ENCODE measurements around the gene S100B. TPM values are rescaled to one million over a fixed set of nuclear protein-coding genes. Genes with fewer than 3 reads are reported as not detected.

The S100B gene
- total and polyA plus RNA-seq, 2 donors (not counting 3 experiments of a cell fraction or from before 2014, with no cell fraction given), result not detected

- H3K9me3 ChIP-seq (replicated peaks; ENCODE audit: control insufficient read depth, insufficient read depth, low read length), result no peaks in the 10 kb centered on the region
- DNase-seq (ENCODE audit: low read depth, low spot score) (no peak), FAIRE-seq (no peak)
- H3K4me2 ChIP-seq (ENCODE audit: insufficient read depth, low read length), result no peak overlapping the region
- BruUV-seq (replicated peaks), result no TSS peak
- H4K20me1 ChIP-seq (replicated peaks; ENCODE audit: control insufficient read depth, extremely low read depth, insufficient read depth, low read length), result no peaks in the 10 kb centered on the region
- H3K36me3 ChIP-seq (ENCODE audit: control insufficient read depth in 2 of 2, extremely low read depth in 1 of 2, insufficient read depth in 2 of 2, low read length in 2 of 2), result peaks cover 2 to 62% of the 10 kb centered on the region in 2 experiments
- no peak overlapping the region for H3K4me3 ChIP-seq (replicated peaks in 1 of 3; ENCODE audit: insufficient read depth in 1 of 3, low read depth in 1 of 3, low read length in 3 of 3)
- dilution Hi-C loops (cut with MboI; ENCODE audit: extremely low pct_ligation_motif_present, low sequenced_read_pairs), result no loop called here
- H2AFZ ChIP-seq (ENCODE audit: low read depth, low read length), result no peak overlapping the region
- H3K27ac ChIP-seq (ENCODE audit: insufficient read depth, low read depth, low read length), result no peak overlapping the region
- H3K9ac ChIP-seq (replicated peaks; ENCODE audit: extremely low read depth, insufficient read depth, low read length), result no peak overlapping the region
- ChIA-PET POLR2A (no interaction called here), CTCF (no interaction called here)
- H3K4me1 ChIP-seq (ENCODE audit: control insufficient read depth, extremely low read depth, insufficient read depth, low read length), result peaks cover 7% of the 10 kb centered on the region
- H3K79me2 ChIP-seq (ENCODE audit: control insufficient read depth, insufficient read depth, low read length), result no peaks in the 10 kb centered on the region
- intact Hi-C loops (cut with micrococcal nuclease), result no loop called here
- H3K9me1 ChIP-seq (replicated peaks; ENCODE audit: control insufficient read depth, extremely low read depth, insufficient read depth, low read length), result no peaks in the 10 kb centered on the region
- TF ChIP-seq MAX (IDR thresholded peaks at IDR 0.05; ENCODE audit: insufficient read depth, insufficient read length) (no peak), FOS (IDR thresholded peaks at IDR 0.05; ENCODE audit: borderline replicate concordance, insufficient read depth, low read length) (no peak), CTCF (IDR thresholded peaks at IDR 0.05; ENCODE audit: extremely low read depth in 1 of 2, insufficient read depth in 1 of 2, low read depth in 1 of 2, low read length in 2 of 2) (no peak), JUN (IDR thresholded peaks at IDR 0.05; ENCODE audit: borderline replicate concordance, insufficient read depth, insufficient read length, low read depth) (no peak), MYC (IDR thresholded peaks at IDR 0.05; ENCODE audit: low read depth, low read length) (no peak), POLR2A (IDR thresholded peaks at IDR 0.05; ENCODE audit: low read depth, low read length) (no peak), EZH2 (IDR thresholded peaks at IDR 0.05; ENCODE audit: borderline replicate concordance, low read depth, low read length, severe bottlenecking) (no peak), POLR2AphosphoS5 (IDR thresholded peaks at IDR 0.05; ENCODE audit: insufficient read depth, low read depth, low read length) (no peak), GATA2 (IDR thresholded peaks at IDR 0.05; ENCODE audit: insufficient read depth, insufficient read length, low read depth, low read length) (no peak)
- H3K27me3 ChIP-seq (ENCODE audit: control insufficient read depth in 2 of 2, insufficient read depth in 2 of 2, low read length in 2 of 2), result no peaks in the 10 kb centered on the region
Measured at GRCh38 chr21:46560568-46561444, 44.1 kb downstream of the S100B start.

All from endothelial cell of umbilical vein (primary cell).